DOHH2 (cell line): ENCODE results near the gene SLC9A9.

Source experiments
- H3F3A ChIP-seq: fragments of 200-600 bp; sonication (generic), shearing (Covaris generic); 2 replicates; pipeline ENCODE4 v1.6.0; 2016; ENCODE audit warnings: antibody characterized with exemption, mild to moderate bottlenecking; ENCODE audit not compliant: control insufficient read depth, insufficient read depth
- H3K27ac ChIP-seq: fragments of 200-600 bp; sonication (generic); 2 replicates; pipeline ENCODE4 v1.5.1; 2014; ENCODE audit warnings: low read depth, mild to moderate bottlenecking, low read length, moderate library complexity
- H3K27me3 ChIP-seq: fragments of 200-600 bp; sonication (generic); 2 replicates; pipeline ENCODE4 v1.6.1; 2014; ENCODE audit warnings: mild to moderate bottlenecking, low read length, mixed read lengths; ENCODE audit not compliant: control insufficient read depth
- H3K36me3 ChIP-seq: fragments of 200-600 bp; sonication (generic); 2 replicates; pipeline ENCODE4 v1.6.1; 2014; ENCODE audit warnings: mild to moderate bottlenecking, low read length, moderate library complexity, mixed read lengths; ENCODE audit not compliant: control insufficient read depth
- H3K4me1 ChIP-seq: fragments of 200-600 bp; sonication (generic); 2 replicates; pipeline ENCODE4 v1.6.1; 2014; ENCODE audit warnings: mild to moderate bottlenecking, low read length, mixed read lengths; ENCODE audit not compliant: control insufficient read depth
- H3K4me2 ChIP-seq: fragments of 200-600 bp; sonication (generic); 2 replicates; pipeline ENCODE4 v1.6.0; 2014; ENCODE audit warnings: mild to moderate bottlenecking, low read length, moderate library complexity
- H3K4me3 ChIP-seq: fragments of 200-600 bp; sonication (generic); 2 replicates; pipeline ENCODE4 v1.5.1; 2014; ENCODE audit warnings: mild to moderate bottlenecking, low read length, mixed read lengths
- H3K79me2 ChIP-seq: fragments of 200-600 bp; sonication (generic); 2 replicates; pipeline ENCODE4 v1.6.1; 2014; ENCODE audit warnings: mild to moderate bottlenecking, low read length, mixed read lengths; ENCODE audit not compliant: control insufficient read depth
- H3K9me2 ChIP-seq: fragments of 200-600 bp; sonication (generic); replicated peaks from 2 replicates; pipeline ENCODE4 v1.6.1; 2014; ENCODE audit warnings: mild to moderate bottlenecking, low read length, mixed read lengths; ENCODE audit not compliant: control insufficient read depth
- H3K9me3 ChIP-seq: fragments of 200-600 bp; sonication (generic); 2 replicates; pipeline ENCODE4 v1.6.1; 2014; ENCODE audit warnings: antibody characterized with exemption, low read length, mixed read lengths; ENCODE audit not compliant: control insufficient read depth, insufficient read depth
- H4K20me1 ChIP-seq: fragments of 200-600 bp; sonication (generic); 2 replicates; pipeline ENCODE4 v1.6.0; 2014; ENCODE audit warnings: low read depth, mild to moderate bottlenecking, antibody characterized with exemption, low read length, moderate library complexity; ENCODE audit not compliant: control insufficient read depth, insufficient read depth
- EZH2phosphoT487 ChIP-seq: fragments of 200-600 bp; sonication (generic); IDR thresholded peaks from 2 replicates; pipeline ENCODE4 v1.6.1; 2017; ENCODE audit warnings: borderline replicate concordance, mild to moderate bottlenecking, antibody characterized with exemption, low read length, moderate library complexity, mixed read lengths
- TF ChIP-seq, protein P1 (sequence below): fragments of 200-600 bp; sonication (generic); IDR thresholded peaks from one replicate; pipeline ENCODE4 v1.5.1; 2014; ENCODE audit warnings: antibody characterized with exemption, mild to moderate bottlenecking, low read depth, low read length; ENCODE audit not compliant: poor library complexity, severe bottlenecking

Gene SLC9A9

GRCh38 chr3:143384076-143384475 is 464.2 kb downstream of the SLC9A9 start:
- Histone ChIP-seq H3K79me2 (no peaks in the 10 kb centered on the region), H3K9me2 (no peaks in the 10 kb centered on the region), H3K27ac (no peak overlapping the region), H3F3A (no peaks in the 10 kb centered on the region), H3K4me1 (no peaks in the 10 kb centered on the region), H3K4me3 (no peak overlapping the region), H3K9me3 (no peaks in the 10 kb centered on the region), H3K4me2 (no peak overlapping the region), H4K20me1 (no peaks in the 10 kb centered on the region), H3K36me3 (no peaks in the 10 kb centered on the region), H3K27me3 (no peaks in the 10 kb centered on the region)
- TF ChIP-seq, protein P1, sequence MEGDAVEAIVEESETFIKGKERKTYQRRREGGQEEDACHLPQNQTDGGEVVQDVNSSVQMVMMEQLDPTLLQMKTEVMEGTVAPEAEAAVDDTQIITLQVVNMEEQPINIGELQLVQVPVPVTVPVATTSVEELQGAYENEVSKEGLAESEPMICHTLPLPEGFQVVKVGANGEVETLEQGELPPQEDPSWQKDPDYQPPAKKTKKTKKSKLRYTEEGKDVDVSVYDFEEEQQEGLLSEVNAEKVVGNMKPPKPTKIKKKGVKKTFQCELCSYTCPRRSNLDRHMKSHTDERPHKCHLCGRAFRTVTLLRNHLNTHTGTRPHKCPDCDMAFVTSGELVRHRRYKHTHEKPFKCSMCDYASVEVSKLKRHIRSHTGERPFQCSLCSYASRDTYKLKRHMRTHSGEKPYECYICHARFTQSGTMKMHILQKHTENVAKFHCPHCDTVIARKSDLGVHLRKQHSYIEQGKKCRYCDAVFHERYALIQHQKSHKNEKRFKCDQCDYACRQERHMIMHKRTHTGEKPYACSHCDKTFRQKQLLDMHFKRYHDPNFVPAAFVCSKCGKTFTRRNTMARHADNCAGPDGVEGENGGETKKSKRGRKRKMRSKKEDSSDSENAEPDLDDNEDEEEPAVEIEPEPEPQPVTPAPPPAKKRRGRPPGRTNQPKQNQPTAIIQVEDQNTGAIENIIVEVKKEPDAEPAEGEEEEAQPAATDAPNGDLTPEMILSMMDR, result no peak
- no peak for TF ChIP-seq EZH2phosphoT487

- Histone ChIP-seq H3K79me2 (no peaks in the 10 kb centered on the region), H3K27ac (no peak overlapping the region), H3K27me3 (no peaks in the 10 kb centered on the region), H3K9me2 (no peaks in the 10 kb centered on the region), H3K4me3 (no peak overlapping the region), H4K20me1 (no peaks in the 10 kb centered on the region), H3K4me2 (no peak overlapping the region), H3K9me3 (no peaks in the 10 kb centered on the region), H3F3A (no peaks in the 10 kb centered on the region), H3K36me3 (no peaks in the 10 kb centered on the region), H3K4me1 (no peaks in the 10 kb centered on the region)
- no peak for TF ChIP-seq EZH2phosphoT487
- TF ChIP-seq, protein P1, result no peak
Measured at GRCh38 chr3:143383421-143383820, 464.8 kb downstream of the SLC9A9 start.

DNA sequence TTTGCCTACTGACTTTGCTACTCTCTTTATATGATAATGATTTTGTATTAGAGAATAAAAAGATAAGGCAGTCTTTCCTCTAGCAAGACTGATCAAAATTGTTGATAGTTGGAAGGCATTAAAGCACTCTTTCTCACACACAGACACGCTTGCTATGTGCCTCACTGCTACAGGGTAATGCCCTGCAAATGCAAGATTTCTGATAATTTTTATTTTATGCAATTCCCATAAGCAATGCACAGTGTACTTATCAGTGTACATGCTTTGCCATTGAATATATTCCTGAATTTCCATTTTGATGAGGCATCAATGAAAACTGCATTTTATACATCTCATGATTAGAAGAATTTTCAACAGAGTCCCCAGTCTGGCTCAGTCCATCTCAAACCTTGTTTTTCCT is 465.5 kb downstream of the SLC9A9 start:
- H3K4me1 ChIP-seq, result no peaks in the 10 kb centered on the region
- no peaks in the 10 kb centered on the region for H3K36me3 ChIP-seq
- H3K79me2 ChIP-seq, result no peaks in the 10 kb centered on the region
- H3F3A ChIP-seq, result no peaks in the 10 kb centered on the region
- no peak overlapping the region for H3K27ac ChIP-seq
- no peaks in the 10 kb centered on the region for H3K9me3 ChIP-seq
- no peaks in the 10 kb centered on the region for H4K20me1 ChIP-seq
- no peak overlapping the region for H3K4me3 ChIP-seq
- H3K4me2 ChIP-seq, result no peak overlapping the region
- no peaks in the 10 kb centered on the region for H3K9me2 ChIP-seq
- no peak for TF ChIP-seq EZH2phosphoT487
- H3K27me3 ChIP-seq, result no peaks in the 10 kb centered on the region

GRCh38 chr3:143380449-143380848 is 467.8 kb downstream of the SLC9A9 start:
- Histone ChIP-seq H3K36me3 (no peaks in the 10 kb centered on the region), H3K27me3 (no peaks in the 10 kb centered on the region), H4K20me1 (no peaks in the 10 kb centered on the region), H3K4me2 (no peak overlapping the region), H3K4me3 (no peak overlapping the region), H3K4me1 (no peaks in the 10 kb centered on the region), H3K27ac (no peak overlapping the region), H3F3A (no peaks in the 10 kb centered on the region), H3K9me3 (no peaks in the 10 kb centered on the region), H3K79me2 (no peaks in the 10 kb centered on the region), H3K9me2 (no peaks in the 10 kb centered on the region)
- TF ChIP-seq, protein P1, result no peak
- no peak for TF ChIP-seq EZH2phosphoT487
